ENCODE results near the gene GATA2.

GATA2 gene

GRCh38 chr3:128523591-128523990, 30.6 kb upstream of the GATA2 start:
- DNase-seq (ENCODE audit: extremely low read depth, low read depth), result no peak
- no peak for TF ChIP-seq CTCF (IDR thresholded peaks at IDR 0.05; ENCODE audit: low read depth, low read length)

- TF ChIP-seq CTCF (IDR thresholded peaks at IDR 0.05; ENCODE audit: low read depth, low read length), result no peak
- DNase-seq (ENCODE audit: extremely low read depth, low read depth), result no peak
These were observed 28.7 kb upstream of the GATA2 start for GRCh38 chr3:128521715-128522114.

GRCh38 chr3:128518587-128519490, 25.8 kb upstream of the GATA2 start:
- TF ChIP-seq CTCF (IDR thresholded peaks at IDR 0.05; ENCODE audit: low read depth, low read length), result no peak
- DNase-seq (ENCODE audit: extremely low read depth, low read depth), result no peak

- no peak for DNase-seq (ENCODE audit: extremely low read depth, low read depth)
- no peak for TF ChIP-seq CTCF (IDR thresholded peaks at IDR 0.05; ENCODE audit: low read depth, low read length)
These were observed 24.6 kb upstream of the GATA2 start for GRCh38 chr3:128517648-128518047.

- no peak for TF ChIP-seq CTCF (IDR thresholded peaks at IDR 0.05; ENCODE audit: low read depth, low read length)
- no peak for DNase-seq (ENCODE audit: extremely low read depth, low read depth)
These were observed 23.0 kb upstream of the GATA2 start for GRCh38 chr3:128515967-128516366.

GRCh38 chr3:128508852-128509251, 15.9 kb upstream of the GATA2 start:
- TF ChIP-seq CTCF (IDR thresholded peaks at IDR 0.05; ENCODE audit: low read depth, low read length), result no peak
- DNase-seq (ENCODE audit: extremely low read depth, low read depth), result no peak

GRCh38 chr3:128506754-128507153, 13.8 kb upstream of the GATA2 start:
- TF ChIP-seq CTCF (IDR thresholded peaks at IDR 0.05; ENCODE audit: low read depth, low read length), result no peak

More at GRCh38 chr3:128506754-128507153, 13.8 kb upstream of the GATA2 start:
- DNase-seq (ENCODE audit: extremely low read depth, low read depth), result no peak

Data from AG09319 (cell line).